Measurements from ENCODE around the gene ANO10. TPM values are rescaled to one million over a fixed set of nuclear protein-coding genes. Genes with fewer than 3 reads are reported as not detected.

ANO10 gene
- total RNA-seq, 1 experiment from 2014 or later: 26.6 TPM

GRCh38 chr3:43399034-43399433, 222.8 kb downstream of the ANO10 start:
- intact Hi-C loops (cut with micrococcal nuclease; ENCODE audit: unreplicated experiment) (no loop called here), in situ Hi-C loops (cut with HindIII; ENCODE audit: low pct_unique_long_range_greater_than_20kb, low sequenced_read_pairs) (no loop called here)
- Histone ChIP-seq H3K36me3 (ENCODE audit: control insufficient read depth, insufficient read depth, low read length) (no peaks in the 10 kb centered on the region), H3K4me3 (ENCODE audit: low read depth in 2 of 2, low read length in 2 of 2) (no peak overlapping the region), H3K4me1 (ENCODE audit: control insufficient read depth, insufficient read depth, low read length) (no peaks in the 10 kb centered on the region), H3K9me3 (ENCODE audit: control insufficient read depth, insufficient read depth, low read depth, low read length) (no peaks in the 10 kb centered on the region), H3K27ac (ENCODE audit: low read length) (no peak overlapping the region), H3K27me3 (ENCODE audit: control insufficient read depth, insufficient read depth, low read length) (no peaks in the 10 kb centered on the region)
- ChIA-PET CTCF (no interaction called here), POLR2A (no interaction called here)
- DNase-seq (ENCODE audit: low read depth, low spot score): no peak
- TF ChIP-seq SIN3A (IDR thresholded peaks at IDR 0.05; ENCODE audit: borderline replicate concordance, insufficient read depth, low read depth, low read length) (no peak), REST (IDR thresholded peaks at IDR 0.05; ENCODE audit: insufficient read depth in 1 of 2, low read depth in 2 of 2, low read length in 1 of 2) (no peak), POLR2AphosphoS5 (IDR thresholded peaks at IDR 0.05; ENCODE audit: low read depth, low read length) (no peak), TCF7L2 (IDR thresholded peaks at IDR 0.05; ENCODE audit: low read depth, low read length) (no peak)
- TF ChIP-seq, protein P1, sequence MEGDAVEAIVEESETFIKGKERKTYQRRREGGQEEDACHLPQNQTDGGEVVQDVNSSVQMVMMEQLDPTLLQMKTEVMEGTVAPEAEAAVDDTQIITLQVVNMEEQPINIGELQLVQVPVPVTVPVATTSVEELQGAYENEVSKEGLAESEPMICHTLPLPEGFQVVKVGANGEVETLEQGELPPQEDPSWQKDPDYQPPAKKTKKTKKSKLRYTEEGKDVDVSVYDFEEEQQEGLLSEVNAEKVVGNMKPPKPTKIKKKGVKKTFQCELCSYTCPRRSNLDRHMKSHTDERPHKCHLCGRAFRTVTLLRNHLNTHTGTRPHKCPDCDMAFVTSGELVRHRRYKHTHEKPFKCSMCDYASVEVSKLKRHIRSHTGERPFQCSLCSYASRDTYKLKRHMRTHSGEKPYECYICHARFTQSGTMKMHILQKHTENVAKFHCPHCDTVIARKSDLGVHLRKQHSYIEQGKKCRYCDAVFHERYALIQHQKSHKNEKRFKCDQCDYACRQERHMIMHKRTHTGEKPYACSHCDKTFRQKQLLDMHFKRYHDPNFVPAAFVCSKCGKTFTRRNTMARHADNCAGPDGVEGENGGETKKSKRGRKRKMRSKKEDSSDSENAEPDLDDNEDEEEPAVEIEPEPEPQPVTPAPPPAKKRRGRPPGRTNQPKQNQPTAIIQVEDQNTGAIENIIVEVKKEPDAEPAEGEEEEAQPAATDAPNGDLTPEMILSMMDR (IDR thresholded peaks at IDR 0.05): no peak
- no peak for ATAC-seq
- BruUV-seq (replicated peaks): no TSS peak

DNA sequence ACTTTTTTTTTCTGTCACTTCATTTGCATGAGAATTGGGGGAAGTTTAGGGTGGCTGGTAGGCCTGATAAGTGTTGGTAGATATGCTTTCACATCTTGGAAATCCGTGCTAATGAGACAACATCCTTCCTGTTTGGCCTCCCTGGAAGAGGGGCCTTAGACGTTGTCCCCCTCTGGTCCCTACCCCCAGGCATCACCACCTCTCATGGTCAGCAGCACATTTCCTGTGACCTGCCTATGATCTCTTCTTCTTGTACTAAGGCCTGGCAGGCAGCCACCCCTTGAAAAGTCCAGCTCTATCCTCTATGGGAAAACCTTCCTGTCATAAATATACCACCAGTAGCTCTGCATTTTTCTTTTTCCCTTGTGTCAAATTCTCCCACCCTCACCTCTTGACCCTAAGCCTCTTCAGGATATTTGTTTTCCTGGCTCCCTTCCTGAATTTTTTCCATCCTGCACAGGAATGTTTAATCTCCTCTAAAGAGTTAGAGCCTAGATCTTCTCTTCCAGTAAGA, 227.7 kb downstream of the ANO10 start:
- CTCF ChIA-PET: interaction anchor here (0.5 kb wide), 1 partner anchor 628 kb away, joined by 3 read pairs; no protein-coding TSS in a partner anchor
- Histone ChIP-seq H3K27ac (ENCODE audit: low read length) (no peak overlapping the region), H3K4me3 (ENCODE audit: low read depth in 2 of 2, low read length in 2 of 2) (no peak overlapping the region), H3K27me3 (ENCODE audit: control insufficient read depth, insufficient read depth, low read length) (no peaks in the 10 kb centered on the region), H3K36me3 (ENCODE audit: control insufficient read depth, insufficient read depth, low read length) (no peaks in the 10 kb centered on the region), H3K9me3 (ENCODE audit: control insufficient read depth, insufficient read depth, low read depth, low read length) (no peaks in the 10 kb centered on the region), H3K4me1 (ENCODE audit: control insufficient read depth, insufficient read depth, low read length) (no peaks in the 10 kb centered on the region)
- intact Hi-C loops (cut with micrococcal nuclease; ENCODE audit: unreplicated experiment): no loop called here
- DNase-seq (ENCODE audit: low read depth, low spot score) (no peak), ATAC-seq (no peak)
- POLR2A ChIA-PET: no interaction called here
- TF ChIP-seq, protein P1 (IDR thresholded peaks at IDR 0.05): no peak
- TF ChIP-seq POLR2AphosphoS5 (IDR thresholded peaks at IDR 0.05; ENCODE audit: low read depth, low read length) (no peak), SIN3A (IDR thresholded peaks at IDR 0.05; ENCODE audit: borderline replicate concordance, insufficient read depth, low read depth, low read length) (no peak)
- BruUV-seq (replicated peaks): no TSS peak
- in situ Hi-C loops (cut with HindIII; ENCODE audit: low pct_unique_long_range_greater_than_20kb, low sequenced_read_pairs): no loop called here

Measured in Panc1 (cell line).